GM18858 (cell line): ENCODE measurements around the gene SEMA5A.

Source experiments
- ATAC-seq: cut with Tn5 transposase; IDR thresholded peaks from one replicate; pipeline ENCODE4 v1.9.1; 2021; ENCODE audit not compliant: unreplicated experiment

Gene SEMA5A

GRCh38 chr5:9523090-9523823, 22.6 kb downstream of the SEMA5A start:
- ATAC-seq: no peak

DNA sequence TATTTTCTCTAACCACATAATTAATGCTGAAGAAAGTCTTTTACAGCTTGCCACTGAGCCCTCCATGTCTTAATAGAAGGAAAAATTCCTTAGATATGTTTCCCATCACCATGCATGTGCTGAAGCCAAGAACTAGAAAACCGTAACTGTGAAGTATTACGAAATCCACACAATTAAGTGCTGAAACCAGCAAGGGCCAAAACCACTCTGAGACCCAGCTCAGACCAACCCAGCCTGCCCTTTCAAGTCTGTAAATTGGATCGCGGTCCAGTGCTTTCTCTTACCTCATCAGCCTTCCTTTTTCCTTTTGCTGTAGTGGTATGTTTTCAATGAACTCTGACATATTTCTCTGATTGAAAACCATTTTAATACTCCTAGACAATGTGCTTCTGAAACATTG, 26.3 kb downstream of the SEMA5A start:
- no peak for ATAC-seq

DNA sequence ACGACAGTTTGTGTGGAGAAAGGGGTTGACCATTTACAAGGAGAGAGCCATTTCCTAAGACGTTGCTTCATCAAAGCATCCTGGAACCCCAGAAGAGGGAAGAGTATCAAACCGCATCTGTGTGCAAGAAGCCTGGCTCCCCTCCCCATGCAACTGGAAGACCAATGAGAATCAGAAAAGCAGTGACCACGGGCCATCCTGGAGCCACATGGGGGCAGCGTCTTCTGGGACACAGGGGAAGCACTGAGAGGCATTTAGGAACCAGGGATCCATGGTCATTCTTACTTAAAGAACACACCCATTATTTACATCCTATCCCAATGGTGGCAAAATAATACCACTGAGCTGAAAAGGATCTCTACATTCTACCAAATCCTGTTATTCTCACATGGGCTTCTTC, 29.3 kb downstream of the SEMA5A start:
- no peak for ATAC-seq

- ATAC-seq: no peak
These were observed 30.4 kb downstream of the SEMA5A start for GRCh38 chr5:9515436-9515835.

- no peak for ATAC-seq
These were observed 30.9 kb downstream of the SEMA5A start for GRCh38 chr5:9514968-9515367.

- no peak for ATAC-seq
These were observed 32.0 kb downstream of the SEMA5A start for GRCh38 chr5:9513827-9514226.

- ATAC-seq: no peak
These were observed 33.4 kb downstream of the SEMA5A start for GRCh38 chr5:9512457-9512856.

- no peak for ATAC-seq
These were observed 37.9 kb downstream of the SEMA5A start for GRCh38 chr5:9507974-9508373.

DNA sequence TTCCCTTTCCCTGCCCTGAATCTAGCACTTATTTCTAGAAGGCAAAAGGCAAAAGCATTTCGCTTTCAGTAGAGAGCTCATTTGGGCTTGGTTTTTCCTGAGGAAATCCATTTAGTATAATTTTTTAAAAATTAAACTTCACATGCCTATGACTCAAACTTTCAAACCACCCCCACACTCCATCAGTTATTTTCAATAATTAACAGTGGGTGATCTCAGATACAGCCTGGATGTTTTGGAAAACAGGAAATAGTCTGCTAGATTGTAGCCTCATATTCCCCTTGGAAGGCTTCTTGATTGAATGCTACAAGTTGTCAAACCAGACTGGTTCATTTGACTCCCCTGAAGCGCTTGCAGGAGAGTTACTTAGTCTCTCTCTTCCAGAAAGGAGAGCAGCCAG, 40.6 kb downstream of the SEMA5A start:
- ATAC-seq: no peak

DNA sequence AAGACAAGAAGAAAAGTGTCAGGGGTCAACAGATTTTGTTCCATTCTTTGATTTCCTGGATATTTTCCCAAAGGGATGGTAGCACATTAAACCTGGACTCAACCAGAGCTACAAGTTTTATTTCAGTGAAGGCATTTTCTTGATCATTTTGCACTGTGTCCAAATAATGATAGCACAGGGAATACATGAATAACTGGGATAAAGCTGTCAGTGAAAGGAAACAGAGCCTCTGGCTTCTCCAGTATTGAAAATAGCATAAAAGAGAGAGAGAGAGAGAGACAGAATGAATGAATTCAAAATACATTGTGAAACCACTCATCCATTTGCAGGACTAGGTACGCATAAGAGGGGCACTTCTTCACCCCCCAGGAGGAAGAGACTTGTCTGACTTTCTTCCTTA, 43.0 kb downstream of the SEMA5A start:
- no peak for ATAC-seq

- no peak for ATAC-seq
These were observed 43.6 kb downstream of the SEMA5A start for GRCh38 chr5:9502050-9502834.

GRCh38 chr5:9500625-9501024, 45.2 kb downstream of the SEMA5A start:
- ATAC-seq: no peak

- no peak for ATAC-seq
These were observed 45.7 kb downstream of the SEMA5A start for GRCh38 chr5:9500193-9500592.

GRCh38 chr5:9499498-9499876, 46.4 kb downstream of the SEMA5A start:
- peak; percentile 61 for ATAC-seq

DNA sequence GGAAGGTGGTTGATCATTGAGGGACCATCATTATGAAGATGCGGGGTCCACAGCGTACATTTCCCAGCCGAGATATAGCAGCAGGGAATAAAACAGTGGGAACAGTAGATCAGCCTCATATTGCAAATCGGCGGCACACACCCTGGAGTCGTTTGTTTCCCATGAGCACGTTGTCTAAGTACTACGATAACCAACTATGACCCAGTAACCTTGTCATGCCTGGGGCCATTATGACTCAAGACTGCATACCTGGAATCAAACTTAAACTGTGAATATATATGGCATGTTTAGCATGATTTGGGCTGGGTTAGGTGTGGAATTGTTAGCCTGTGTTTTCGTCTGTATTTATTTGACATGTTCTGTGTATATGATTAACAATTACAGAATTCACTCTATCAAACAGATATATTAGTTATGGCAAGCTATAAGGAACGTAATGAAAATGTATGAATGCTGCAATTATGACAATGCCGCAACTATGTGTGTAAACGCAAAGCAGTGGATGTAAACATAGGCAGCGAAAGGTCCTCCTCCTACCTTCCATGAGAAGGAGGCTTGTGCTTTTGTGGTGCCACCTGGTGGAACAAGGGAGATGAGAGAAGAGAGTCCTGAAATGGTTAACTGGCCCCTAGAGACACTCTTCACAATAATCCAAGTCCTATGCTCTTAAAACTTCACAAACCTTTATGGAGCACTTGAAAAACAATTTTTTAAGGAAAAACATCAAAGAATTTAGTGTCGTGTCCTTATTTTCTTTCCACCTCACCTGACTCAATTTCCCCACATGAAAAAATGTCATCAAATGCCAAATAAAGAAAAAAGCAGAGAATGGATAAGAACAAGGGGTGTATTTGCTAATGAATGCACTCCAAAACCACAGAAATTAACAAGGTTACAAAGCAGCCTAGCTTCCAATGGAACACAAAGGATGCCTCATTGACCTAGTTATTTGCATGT, 47.1 kb downstream of the SEMA5A start:
- peak; percentile 41 for ATAC-seq

- ATAC-seq: no peak
These were observed 48.5 kb downstream of the SEMA5A start for GRCh38 chr5:9497347-9497746.

DNA sequence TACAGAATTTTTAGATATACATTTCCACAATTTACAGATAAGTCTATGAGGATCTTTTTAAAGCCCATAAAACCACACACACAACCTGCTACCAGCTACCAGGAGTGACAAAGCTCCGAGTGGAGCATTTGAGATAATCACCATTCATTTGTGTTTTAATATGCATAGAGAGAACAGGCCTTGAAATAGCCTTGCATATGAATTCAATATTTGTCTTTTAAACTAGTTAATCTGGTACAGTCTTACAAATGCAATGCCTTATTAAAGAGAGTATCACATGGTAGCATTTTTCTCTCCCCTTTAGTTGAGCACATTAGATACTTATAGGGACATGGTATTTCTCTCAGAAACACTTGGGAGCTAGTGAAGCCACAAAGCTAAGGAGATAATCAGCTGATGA, 49.1 kb downstream of the SEMA5A start:
- ATAC-seq: no peak

- no peak for ATAC-seq
These were observed 50.8 kb downstream of the SEMA5A start for GRCh38 chr5:9495121-9495520.

DNA sequence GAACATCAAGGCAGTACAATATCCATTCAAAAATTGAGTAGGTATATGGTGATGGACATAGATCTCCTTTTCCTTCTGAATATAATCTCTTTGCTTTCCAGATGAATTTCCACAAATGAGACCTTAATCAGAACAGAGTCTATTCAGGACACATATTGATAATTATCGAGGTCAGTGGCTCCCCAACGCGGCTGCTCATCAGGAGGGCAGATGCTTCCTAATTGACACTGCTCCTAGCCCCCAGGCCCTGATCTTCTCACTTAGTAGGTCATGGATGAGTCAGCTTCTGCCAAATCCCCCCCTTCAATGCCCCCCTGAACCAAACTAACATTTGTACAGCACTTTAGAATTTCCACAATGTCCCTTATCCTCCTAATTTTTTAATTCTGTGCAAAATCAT, 51.6 kb downstream of the SEMA5A start:
- ATAC-seq: no peak

DNA sequence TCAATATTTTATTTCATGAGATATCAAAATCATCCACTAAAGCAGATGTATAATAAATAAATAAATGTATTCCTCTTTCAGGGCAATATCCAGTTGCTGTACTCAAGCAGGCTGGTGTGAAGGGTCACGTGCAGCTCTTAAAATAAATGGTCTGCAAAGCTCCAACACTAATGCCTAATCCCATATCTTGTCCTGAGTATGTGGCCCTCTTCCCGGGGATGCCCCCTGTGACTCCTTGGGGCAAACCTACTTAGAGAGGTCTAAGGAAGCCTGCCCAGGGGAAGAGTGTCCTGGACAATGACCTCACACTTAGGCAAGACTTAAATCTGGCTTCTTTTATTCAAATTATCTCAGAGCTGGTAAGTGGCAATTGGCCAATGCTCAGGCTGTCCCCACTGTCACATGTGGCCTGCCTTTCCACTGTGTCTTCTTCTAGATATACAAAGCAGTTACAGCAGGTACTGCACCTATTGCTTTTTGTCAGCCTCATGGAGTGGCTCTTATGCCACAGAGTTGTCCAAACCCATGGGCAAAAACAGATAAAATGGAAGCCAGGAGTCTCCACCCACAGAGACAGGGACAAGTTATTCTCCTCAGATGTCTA, 55.3 kb downstream of the SEMA5A start:
- ATAC-seq: no peak

DNA sequence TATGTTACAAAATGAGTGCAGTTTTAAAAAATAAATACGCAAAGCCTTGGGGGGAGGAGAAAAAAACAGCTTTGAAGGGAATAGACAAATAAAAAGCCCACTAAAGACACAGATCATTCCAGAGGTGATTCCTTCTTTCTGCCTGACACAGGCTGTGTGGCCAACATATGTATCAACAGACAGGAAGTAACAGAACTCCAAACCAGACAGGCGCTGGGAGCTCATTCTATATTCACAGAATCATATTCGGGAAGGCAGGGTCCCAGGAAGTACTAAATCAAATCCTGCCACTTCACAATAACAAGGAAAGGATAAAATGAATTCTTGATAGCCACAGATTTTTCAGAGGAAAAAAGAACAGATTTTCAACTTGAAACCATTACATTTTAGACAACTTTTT, 62.1 kb downstream of the SEMA5A start:
- no peak for ATAC-seq
